Measurements from ENCODE around the gene WASF2. TPM values are rescaled to one million over a fixed set of nuclear protein-coding genes. Genes with fewer than 3 reads are reported as not detected.

WASF2 gene
- total and polyA plus RNA-seq, 2 of the 4 experiments (the other 2 are of a cell fraction) = 7.9 to 45.4 TPM

DNA sequence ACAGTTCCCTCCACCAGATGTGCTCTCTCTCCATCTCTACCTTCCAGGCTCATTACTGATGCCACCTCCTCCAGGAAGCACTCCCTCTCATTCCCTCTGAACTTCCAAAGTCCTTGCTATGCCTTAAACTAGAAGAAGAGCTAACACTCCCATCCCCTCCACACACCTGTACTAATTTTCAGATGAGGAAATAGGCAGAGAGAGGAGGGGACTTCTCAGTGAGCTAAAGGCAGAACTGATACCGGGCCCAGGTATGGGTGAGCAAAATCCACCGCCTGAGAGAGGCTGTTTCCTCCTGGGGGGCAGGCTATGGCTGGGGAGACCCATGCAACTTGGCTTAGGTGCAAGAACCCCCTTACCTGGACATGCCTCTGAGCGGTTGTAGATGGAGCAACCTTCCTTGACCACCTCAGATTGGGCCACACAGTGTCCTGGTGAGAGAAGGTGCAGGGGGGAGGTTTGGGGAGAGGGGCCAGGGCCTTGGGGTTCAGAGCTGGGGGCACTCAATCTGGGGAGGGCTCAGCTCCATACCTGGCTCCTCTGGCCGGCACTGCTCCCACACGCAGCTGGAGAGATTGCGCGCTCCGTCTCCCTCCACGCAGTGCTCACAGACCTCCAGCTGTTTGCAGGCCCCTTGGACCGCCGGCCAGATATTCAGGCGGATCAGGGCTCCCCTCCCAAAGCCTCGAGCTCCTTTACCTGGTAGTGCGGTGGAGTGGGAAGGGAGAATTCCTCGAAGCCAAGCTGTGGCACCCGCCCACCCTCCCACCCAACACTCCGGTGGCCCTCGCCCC is 107.8 kb downstream of the WASF2 start:
- H3K4ac ChIP-seq (ENCODE audit: low read depth, low read length) = no peak overlapping the region
- ChIA-PET CTCF (interaction anchor here (1.3 kb wide), 1 partner anchor 81 kb away, joined by 3 read pairs; no protein-coding TSS in a partner anchor), POLR2A (ENCODE audit: unreplicated experiment) (no interaction called here)
- H3K18ac ChIP-seq (ENCODE audit: low read depth, low read length) = no peak overlapping the region
- H3K9me3 ChIP-seq (ENCODE audit: control insufficient read depth, insufficient read depth, low read length) = no peaks in the 10 kb centered on the region
- H3K27ac ChIP-seq (ENCODE audit: insufficient read depth, low read length) = no peak overlapping the region
- H2BK120ac ChIP-seq (ENCODE audit: low read depth, low read length) = no peak overlapping the region
- DNase-seq = no peak
- H2AK5ac ChIP-seq (ENCODE audit: low read depth, low read length) = no peak overlapping the region
- H2AK9ac ChIP-seq (replicated peaks; ENCODE audit: low read depth, low read length, poor library complexity) = no peak overlapping the region
- H4K20me1 ChIP-seq (ENCODE audit: insufficient read depth, low read length) = no peaks in the 10 kb centered on the region; the same call in 1 of the 2 replicates
- H3K79me1 ChIP-seq (ENCODE audit: low read depth in 1 of 2, low read length in 2 of 2) = no peaks in the 10 kb centered on the region
- in situ Hi-C loops (cut with MboI; ENCODE audit: low sequenced_read_pairs) = no loop called here
- dilution Hi-C loops (cut with HindIII; ENCODE audit: low sequenced_read_pairs, unreplicated experiment) = no loop called here
- H3K4me3 ChIP-seq (ENCODE audit: insufficient read depth, low read depth, low read length) = no peak overlapping the region
- no peak overlapping the region for H3K9ac ChIP-seq (ENCODE audit: low read depth, low read length)
- no peak overlapping the region for H3K4me2 ChIP-seq (ENCODE audit: low read depth, low read length)
- H4K8ac ChIP-seq (ENCODE audit: low read depth in 2 of 2, low read length in 2 of 2) = no peak overlapping the region
- no peak for ATAC-seq (ENCODE audit: low read depth)
- no peak overlapping the region for H4K5ac ChIP-seq (ENCODE audit: low read depth, low read length)
- H2AFZ ChIP-seq (replicated peaks; ENCODE audit: low read length, poor library complexity) = no peak overlapping the region
- BruUV-seq (replicated peaks) = no TSS peak
- 50% methylated on average over 3 of the region's 18 CpGs; no CpG with 5 or more reads in 1 of the 2 experiments for WGBS, 2 experiments (ENCODE audit: extremely low coverage in 2 of 2, insufficient read length in 1 of 2)
- no peaks in the 10 kb centered on the region for H3K4me1 ChIP-seq (ENCODE audit: control insufficient read depth, insufficient read depth, low read length)
- H3K14ac ChIP-seq (replicated peaks; ENCODE audit: low read depth, low read length) = no peak overlapping the region
- no peak overlapping the region for H3K56ac ChIP-seq (ENCODE audit: extremely low read depth, insufficient read depth, low read length)
- intact Hi-C loops (cut with micrococcal nuclease) = no loop called here
- no peaks in the 10 kb centered on the region for H3K9me1 ChIP-seq (ENCODE audit: insufficient read depth, low read length)
- TF ChIP-seq MAFK (IDR thresholded peaks at IDR 0.05; ENCODE audit: low read depth, low read length) (no peak), CHD1 (IDR thresholded peaks at IDR 0.05; ENCODE audit: low read depth, low read length) (no peak), RCOR1 (IDR thresholded peaks at IDR 0.05; ENCODE audit: insufficient replicate concordance, low read length) (no peak), NFE2L2 (IDR thresholded peaks at IDR 0.05; ENCODE audit: low read depth, low read length) (no peak), RAD21 (IDR thresholded peaks at IDR 0.05; ENCODE audit: low read length) (no peak), CEBPB (IDR thresholded peaks at IDR 0.05; ENCODE audit: low read depth, low read length) (no peak), MXI1 (IDR thresholded peaks at IDR 0.05; ENCODE audit: borderline replicate concordance, low read depth, low read length) (no peak), FOS (IDR thresholded peaks at IDR 0.05; ENCODE audit: low read depth, low read length) (no peak), BHLHE40 (IDR thresholded peaks at IDR 0.05; ENCODE audit: low read depth, low read length) (no peak), POLR2A (IDR thresholded peaks at IDR 0.05; ENCODE audit: low read depth, low read length) (no peak), MAZ (IDR thresholded peaks at IDR 0.05; ENCODE audit: borderline replicate concordance, low read depth, low read length) (no peak)
- TF ChIP-seq, protein P1, sequence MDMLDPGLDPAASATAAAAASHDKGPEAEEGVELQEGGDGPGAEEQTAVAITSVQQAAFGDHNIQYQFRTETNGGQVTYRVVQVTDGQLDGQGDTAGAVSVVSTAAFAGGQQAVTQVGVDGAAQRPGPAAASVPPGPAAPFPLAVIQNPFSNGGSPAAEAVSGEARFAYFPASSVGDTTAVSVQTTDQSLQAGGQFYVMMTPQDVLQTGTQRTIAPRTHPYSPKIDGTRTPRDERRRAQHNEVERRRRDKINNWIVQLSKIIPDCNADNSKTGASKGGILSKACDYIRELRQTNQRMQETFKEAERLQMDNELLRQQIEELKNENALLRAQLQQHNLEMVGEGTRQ (IDR thresholded peaks at IDR 0.05; ENCODE audit: low read depth, low read length) = no peak
- TF ChIP-seq, protein P2, sequence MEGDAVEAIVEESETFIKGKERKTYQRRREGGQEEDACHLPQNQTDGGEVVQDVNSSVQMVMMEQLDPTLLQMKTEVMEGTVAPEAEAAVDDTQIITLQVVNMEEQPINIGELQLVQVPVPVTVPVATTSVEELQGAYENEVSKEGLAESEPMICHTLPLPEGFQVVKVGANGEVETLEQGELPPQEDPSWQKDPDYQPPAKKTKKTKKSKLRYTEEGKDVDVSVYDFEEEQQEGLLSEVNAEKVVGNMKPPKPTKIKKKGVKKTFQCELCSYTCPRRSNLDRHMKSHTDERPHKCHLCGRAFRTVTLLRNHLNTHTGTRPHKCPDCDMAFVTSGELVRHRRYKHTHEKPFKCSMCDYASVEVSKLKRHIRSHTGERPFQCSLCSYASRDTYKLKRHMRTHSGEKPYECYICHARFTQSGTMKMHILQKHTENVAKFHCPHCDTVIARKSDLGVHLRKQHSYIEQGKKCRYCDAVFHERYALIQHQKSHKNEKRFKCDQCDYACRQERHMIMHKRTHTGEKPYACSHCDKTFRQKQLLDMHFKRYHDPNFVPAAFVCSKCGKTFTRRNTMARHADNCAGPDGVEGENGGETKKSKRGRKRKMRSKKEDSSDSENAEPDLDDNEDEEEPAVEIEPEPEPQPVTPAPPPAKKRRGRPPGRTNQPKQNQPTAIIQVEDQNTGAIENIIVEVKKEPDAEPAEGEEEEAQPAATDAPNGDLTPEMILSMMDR (conservative IDR thresholded peaks at IDR 0.05; ENCODE audit: low read depth, low read length) = no peak
- TF ChIP-seq, protein P3, sequence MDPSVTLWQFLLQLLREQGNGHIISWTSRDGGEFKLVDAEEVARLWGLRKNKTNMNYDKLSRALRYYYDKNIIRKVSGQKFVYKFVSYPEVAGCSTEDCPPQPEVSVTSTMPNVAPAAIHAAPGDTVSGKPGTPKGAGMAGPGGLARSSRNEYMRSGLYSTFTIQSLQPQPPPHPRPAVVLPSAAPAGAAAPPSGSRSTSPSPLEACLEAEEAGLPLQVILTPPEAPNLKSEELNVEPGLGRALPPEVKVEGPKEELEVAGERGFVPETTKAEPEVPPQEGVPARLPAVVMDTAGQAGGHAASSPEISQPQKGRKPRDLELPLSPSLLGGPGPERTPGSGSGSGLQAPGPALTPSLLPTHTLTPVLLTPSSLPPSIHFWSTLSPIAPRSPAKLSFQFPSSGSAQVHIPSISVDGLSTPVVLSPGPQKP (IDR thresholded peaks at IDR 0.05; ENCODE audit: borderline replicate concordance, low read depth, low read length) = no peak
- H2BK5ac ChIP-seq (ENCODE audit: low read depth, low read length, poor library complexity, severe bottlenecking) = no peak overlapping the region
- H4K91ac ChIP-seq (ENCODE audit: insufficient read depth, low read depth, low read length) = no peak overlapping the region
- no peak overlapping the region for H2BK20ac ChIP-seq (ENCODE audit: low read depth, low read length)
- no peak overlapping the region for H3K23ac ChIP-seq (ENCODE audit: low read depth, low read length)
- H2BK15ac ChIP-seq (ENCODE audit: low read depth, low read length) = no peak overlapping the region
- peaks cover 34% of the 10 kb centered on the region for H3K27me3 ChIP-seq (ENCODE audit: control insufficient read depth, insufficient read depth, low read length)
- no peaks in the 10 kb centered on the region for H3K36me3 ChIP-seq (ENCODE audit: control insufficient read depth, insufficient read depth, low read length)
